ENCODE measurements around the gene AMOTL1.

GRCh38 chr11:94861306-94861845, 93.2 kb downstream of the AMOTL1 start:
- TF ChIP-seq, protein P1, sequence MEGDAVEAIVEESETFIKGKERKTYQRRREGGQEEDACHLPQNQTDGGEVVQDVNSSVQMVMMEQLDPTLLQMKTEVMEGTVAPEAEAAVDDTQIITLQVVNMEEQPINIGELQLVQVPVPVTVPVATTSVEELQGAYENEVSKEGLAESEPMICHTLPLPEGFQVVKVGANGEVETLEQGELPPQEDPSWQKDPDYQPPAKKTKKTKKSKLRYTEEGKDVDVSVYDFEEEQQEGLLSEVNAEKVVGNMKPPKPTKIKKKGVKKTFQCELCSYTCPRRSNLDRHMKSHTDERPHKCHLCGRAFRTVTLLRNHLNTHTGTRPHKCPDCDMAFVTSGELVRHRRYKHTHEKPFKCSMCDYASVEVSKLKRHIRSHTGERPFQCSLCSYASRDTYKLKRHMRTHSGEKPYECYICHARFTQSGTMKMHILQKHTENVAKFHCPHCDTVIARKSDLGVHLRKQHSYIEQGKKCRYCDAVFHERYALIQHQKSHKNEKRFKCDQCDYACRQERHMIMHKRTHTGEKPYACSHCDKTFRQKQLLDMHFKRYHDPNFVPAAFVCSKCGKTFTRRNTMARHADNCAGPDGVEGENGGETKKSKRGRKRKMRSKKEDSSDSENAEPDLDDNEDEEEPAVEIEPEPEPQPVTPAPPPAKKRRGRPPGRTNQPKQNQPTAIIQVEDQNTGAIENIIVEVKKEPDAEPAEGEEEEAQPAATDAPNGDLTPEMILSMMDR (conservative IDR thresholded peaks at IDR 0.05 in 1 of 2, IDR thresholded peaks at IDR 0.05 in 1 of 2; ENCODE audit: extremely low read depth in 1 of 2, insufficient read depth in 1 of 2, low read depth in 1 of 2, low read length in 2 of 2): no peak
- no peak for TF ChIP-seq EZH2 (IDR thresholded peaks at IDR 0.05; ENCODE audit: borderline replicate concordance, low read length)
